CD4-positive, alpha-beta T cell treated with Interleukin-1 beta for 1 hour (primary cell): Measurements from ENCODE around the gene ZER1.

ENCODE experiments used
- DNase-seq, 2 donors: peaks; one replicate each; pipeline ENCODE4 v3.0.0-alpha.2; 2020 to 2022

Gene ZER1

GRCh38 chr9:128689293-128689774, 82.4 kb downstream of the ZER1 start:
- DNase-seq: no peak

GRCh38 chr9:128688501-128689292, 83.0 kb downstream of the ZER1 start, which contains the start of gene SET:
SET (plus strand) TSS chr9:128689222; CDS start chr9:128689583, 361 bp downstream.
- peak; percentile 95 for DNase-seq

DNA sequence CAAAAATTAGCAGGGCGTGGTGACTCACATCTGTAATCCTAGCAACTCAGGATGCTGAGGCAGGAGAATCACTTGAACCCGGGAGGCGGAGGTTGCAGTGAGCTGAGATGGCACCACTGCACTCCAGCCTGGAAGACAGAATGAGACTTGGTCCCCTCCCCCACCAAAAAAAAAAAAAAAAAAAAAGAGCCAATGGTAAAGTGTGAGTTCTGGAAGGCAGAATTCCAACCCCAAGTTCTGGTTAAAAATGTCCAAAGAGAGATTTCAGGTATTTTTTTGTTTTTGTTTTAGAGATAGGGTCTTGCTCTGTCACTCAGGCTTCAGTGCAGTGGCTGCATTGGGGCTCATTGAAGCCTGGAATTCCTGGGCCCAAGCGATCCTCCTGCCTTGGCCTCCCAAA, 84.3 kb downstream of the ZER1 start:
- DNase-seq: no peak

DNA sequence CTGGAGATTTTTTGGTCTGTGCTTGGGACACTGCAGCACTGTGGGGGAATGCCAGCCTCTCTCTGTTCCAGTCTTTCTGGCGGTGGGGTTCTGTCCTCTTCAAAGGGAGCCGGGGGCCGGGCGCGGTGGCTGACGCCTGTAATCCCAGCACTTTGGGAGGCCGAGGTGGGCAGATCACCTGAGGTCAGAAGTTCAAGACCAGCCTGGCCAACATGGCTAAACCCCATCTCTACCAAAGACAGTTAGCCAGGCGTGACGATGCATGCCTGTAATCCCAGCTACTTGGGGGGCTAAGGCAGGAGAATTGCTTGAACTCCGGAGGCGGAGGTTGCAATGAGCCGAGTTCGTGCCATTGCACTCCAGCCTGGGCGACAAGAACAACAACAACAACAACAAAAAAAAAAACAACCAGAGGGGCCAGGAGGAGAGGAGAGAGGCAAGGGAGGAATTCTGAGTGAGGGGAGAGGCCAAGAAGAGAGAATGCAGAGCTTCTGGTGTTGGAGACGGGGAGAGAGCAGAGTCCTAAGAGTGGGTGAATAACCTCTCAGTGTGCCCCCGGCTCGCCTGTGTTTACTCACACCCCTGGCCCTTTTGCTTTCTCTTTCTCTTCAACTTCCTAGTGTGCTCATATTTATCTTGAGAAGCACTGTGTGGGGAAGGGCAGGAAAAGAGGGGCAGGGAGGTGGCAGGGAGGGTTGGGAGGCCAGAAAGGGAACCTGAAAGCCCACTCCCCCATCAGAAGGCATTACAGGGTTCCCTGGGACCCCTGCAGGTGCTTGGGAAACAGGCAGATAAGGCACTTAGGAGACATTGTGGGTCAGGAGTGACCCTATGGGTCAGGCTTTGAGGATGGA, 85.9 kb downstream of the ZER1 start:
- peak; percentile 34 to 56 for DNase-seq

GRCh38 chr9:128684325-128685199, 87.2 kb downstream of the ZER1 start:
- DNase-seq: peak; percentile 78 to 81

DNA sequence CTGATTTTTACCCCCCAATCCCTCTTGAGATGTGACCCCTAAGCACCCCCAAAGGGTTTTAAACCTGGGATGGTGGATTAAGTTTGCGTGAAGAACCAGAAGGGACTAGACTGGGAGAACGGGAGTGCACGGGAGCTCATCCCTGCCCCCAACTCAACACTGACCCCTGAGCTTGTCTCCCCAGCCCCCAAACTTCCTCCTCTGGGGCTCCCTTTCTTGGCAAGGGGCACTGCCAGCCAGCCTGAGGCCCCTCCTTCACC, 87.7 kb downstream of the ZER1 start:
- no peak for DNase-seq

- peak; percentile 32 to 58 for DNase-seq
These were observed 88.2 kb downstream of the ZER1 start for GRCh38 chr9:128683340-128684064.
